Activated CD8-positive, alpha-beta memory T cell treated with anti-CD3 and anti-CD28 coated beads, Interleukin-2, amount 50 U/mL, for 24 hours (primary cell): ENCODE data around the gene MATR3.
"Not testable (repeated sequence)": the region's sequence is repeated elsewhere in the genome, so short reads cannot be mapped to it uniquely, and the experiment has no call there.

Experiments used
- DNase-seq: peaks from one replicate; pipeline ENCODE4 v3.0.0-alpha.2; 2020; ENCODE audit errors: extremely low read depth

Gene MATR3

GRCh38 chr5:139297439-139298133, 4.0 kb downstream of the MATR3 start:
- DNase-seq = no peak

GRCh38 chr5:139298242-139298641, 4.7 kb downstream of the MATR3 start:
- no peak for DNase-seq

DNA sequence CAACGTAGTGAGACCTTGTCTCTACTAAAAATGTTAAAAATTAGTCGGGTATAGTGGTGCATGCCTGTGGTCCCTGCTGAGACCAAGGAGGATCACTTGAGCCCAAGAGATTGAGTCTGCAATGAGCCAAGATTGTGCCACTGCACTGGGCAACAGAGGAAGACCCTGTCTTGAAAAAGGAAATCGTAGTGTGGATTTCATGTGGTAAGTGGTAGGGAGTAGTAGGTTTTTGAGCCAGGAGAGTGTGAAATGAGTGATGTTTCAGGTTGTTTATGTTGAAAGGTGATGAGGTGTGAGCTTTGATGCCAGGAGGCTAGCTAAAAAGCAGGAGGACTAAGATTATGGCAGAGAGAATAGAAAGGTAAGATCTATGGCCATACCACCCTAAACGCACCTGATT, 5.9 kb downstream of the MATR3 start:
- DNase-seq = no peak

GRCh38 chr5:139301808-139302499, 8.4 kb downstream of the MATR3 start:
- no peak for DNase-seq

DNA sequence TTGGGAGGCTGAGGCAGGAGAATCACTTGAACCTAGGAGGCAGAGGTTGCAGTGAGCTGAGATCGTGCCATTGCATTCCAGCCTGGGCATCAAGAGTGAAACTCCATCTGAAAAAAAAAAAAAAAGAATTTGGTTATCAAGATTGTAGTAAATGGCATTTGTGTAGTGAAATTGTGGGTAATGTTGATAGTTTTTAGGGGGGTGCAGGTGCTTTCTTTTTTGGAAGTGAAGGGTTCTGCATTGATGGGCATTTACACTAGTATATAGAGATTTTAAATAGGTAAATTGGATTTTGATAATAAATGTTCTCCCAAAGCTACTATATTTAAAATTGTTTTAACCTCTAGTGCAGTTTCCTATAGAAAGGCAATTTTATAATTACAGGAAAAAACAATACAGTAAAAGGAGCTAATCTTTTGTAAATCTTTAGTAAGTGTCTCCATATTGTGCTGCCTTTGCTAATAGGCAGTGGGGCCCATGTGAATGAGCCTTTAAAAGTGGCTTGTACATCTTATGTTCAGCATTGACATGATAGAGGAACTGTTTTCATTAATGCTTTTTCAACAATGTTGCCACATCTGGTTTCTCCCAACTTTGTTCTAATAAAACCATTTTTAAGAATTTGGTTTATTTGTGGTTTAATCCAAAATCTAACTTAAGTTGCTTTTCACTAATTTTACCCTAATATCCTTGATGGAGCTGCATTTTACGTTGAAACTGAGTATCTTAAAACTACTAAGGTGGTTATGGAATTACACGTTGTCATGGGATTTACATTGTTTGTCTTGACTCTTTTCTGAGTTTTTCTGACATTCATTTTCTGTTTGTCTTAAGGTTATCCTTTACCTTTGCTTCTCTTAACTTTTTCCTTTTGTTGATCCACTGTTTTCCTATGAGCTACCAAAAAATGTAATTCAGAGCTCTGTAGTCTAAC, 11.1 kb downstream of the MATR3 start:
- DNase-seq = no peak

- DNase-seq = no peak
These were observed 12.7 kb downstream of the MATR3 start for GRCh38 chr5:139306197-139306596.

- no peak for DNase-seq
These were observed 13.3 kb downstream of the MATR3 start for GRCh38 chr5:139306628-139307379.

GRCh38 chr5:139308797-139309196, 15.3 kb downstream of the MATR3 start:
- DNase-seq = no peak

DNA sequence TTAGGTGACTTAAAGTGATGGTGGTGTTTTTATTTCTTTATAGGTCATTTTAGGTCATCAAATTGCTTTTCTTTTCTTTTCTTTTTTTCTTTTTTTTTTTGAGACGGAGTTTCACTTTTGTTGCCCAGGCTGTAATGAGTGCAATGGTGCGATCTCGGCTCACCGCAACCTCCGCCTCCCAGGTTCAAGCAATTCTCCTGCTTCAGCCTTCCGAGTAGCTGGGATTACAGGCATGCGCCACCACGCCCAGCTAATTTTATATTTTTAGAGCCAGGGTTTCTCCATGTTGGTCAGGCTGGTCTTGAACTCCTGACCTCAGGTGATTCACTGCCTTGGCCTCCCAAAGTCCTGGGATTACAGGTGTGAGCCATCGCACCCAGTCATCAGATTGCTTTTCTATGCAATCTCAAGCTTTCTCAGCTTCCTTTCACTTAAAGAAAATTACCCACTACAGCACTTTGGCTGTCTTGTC, 17.2 kb downstream of the MATR3 start:
- DNase-seq = not testable (repeated sequence)

- DNase-seq = no peak
These were observed 18.5 kb downstream of the MATR3 start for GRCh38 chr5:139312075-139312474.

DNA sequence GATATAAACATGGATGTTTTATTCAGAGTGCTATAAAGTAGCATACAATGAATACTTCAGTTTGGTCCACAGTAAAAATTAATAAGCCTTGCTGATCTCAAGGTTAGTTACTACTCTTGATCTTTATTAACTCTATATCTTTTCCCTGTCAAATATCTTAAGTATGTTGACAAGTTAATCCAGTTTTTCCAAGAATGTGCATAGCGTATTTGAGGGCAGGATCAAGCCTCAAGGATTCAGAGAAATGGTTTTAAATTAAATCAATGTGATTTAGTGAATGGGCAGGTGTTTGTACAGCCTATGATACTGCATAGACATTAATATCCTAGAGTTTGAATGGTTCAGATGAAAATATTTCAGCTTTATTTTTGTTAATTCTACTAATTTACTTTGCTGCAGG, 20.7 kb downstream of the MATR3 start:
- no peak for DNase-seq

DNA sequence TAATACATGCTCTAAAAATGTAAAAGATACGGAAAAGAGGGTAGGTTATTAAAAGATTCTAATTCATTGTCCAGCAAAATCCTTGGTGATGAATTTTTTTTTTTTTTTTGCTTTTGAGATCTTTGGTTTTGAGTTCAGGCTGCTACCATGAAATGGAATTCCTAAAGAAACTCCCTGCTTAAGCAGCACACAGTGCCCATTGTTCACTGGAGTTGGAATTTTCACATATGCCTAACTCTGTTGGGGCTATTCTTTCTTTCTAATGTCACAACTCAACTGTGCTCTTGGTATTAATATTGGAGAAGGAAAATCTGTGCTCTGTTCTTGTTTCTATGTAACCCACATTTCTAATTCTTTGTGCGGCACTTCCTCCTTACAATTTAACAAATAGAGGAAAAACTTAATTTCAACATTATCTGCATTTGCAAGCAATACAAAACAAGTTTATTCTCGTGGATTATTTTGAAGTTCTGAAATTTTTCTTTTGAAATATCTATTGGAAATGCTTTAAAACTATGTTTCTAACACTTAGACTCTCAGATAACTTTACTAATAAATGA, 21.6 kb downstream of the MATR3 start:
- no peak for DNase-seq

GRCh38 chr5:139335811-139336210, 42.3 kb downstream of the MATR3 start:
- no peak for DNase-seq

GRCh38 chr5:139340051-139340450, 46.5 kb downstream of the MATR3 start:
- no peak for DNase-seq

DNA sequence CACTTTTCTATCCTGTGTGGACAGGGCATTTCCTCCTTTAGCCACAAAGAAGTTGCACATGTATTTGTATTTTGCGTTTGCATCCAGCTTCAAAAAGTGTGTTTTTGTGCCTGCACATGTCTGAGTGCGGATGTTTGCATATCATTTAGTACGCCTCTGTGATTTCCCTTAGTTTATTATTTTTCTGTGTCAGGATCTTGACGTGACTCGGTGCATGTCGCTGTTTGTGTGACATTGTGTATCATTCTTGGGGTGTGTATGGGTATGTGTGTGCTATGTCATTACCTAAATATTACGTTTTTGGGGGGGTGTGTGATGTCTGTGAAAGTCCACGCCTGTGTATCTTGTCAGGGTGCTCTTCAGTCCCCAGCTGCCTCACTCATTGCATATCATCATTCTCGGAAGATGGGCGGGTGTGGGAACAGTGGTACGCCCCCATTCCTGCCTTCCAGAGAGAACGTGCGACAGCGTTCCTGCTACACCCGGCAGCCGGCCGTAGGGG, 47.7 kb downstream of the MATR3 start:
- DNase-seq = no peak

DNA sequence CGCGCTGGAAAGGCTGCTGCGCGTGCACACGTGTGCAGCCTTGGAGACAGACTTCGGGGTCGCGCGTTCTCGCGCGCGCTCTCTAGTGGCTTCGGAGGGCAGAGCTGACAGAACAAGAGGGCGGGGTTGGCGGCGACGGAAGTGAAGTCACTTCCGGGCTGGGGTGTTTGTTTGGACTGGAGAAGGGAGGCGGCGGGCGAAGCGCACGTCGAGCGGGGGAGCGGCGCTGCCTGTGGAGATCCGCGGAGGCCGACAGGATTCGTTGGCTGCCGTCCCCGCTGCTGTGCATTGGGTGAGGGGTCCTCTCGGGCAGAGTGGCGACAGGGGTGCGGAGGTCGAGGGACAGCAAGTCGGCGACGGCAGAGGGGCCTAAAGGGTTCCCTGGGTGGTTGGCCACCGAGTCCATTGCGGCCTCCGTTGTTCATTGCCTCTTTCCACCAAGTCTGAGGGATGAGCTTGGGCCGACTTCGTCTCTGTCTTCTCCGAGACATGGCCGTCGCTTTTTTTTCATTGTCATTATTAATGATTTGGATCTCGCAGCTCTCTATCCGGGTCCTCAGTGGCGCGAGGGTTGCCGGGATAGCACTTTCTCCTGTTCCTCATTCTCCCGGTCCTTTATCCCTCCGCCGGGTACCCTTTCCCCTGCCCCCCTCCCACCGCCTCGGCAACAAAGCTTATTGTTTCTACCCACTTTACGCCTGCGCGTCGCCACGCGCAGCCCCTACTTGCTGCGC, 48.3 kb downstream of the MATR3 start, which contains the start of gene PAIP2:
Gene PAIP2 (plus strand): TSS at position 166 of the 734 bp plus-strand sequence. CDS start 21,931 bp downstream, outside the sequence.
- peak; percentile 90 for DNase-seq

- DNase-seq = peak; percentile 58
These were observed 48.8 kb downstream of the MATR3 start for GRCh38 chr5:139342423-139342723.

- DNase-seq = no peak
These were observed 49.9 kb downstream of the MATR3 start for GRCh38 chr5:139343476-139343875.

DNA sequence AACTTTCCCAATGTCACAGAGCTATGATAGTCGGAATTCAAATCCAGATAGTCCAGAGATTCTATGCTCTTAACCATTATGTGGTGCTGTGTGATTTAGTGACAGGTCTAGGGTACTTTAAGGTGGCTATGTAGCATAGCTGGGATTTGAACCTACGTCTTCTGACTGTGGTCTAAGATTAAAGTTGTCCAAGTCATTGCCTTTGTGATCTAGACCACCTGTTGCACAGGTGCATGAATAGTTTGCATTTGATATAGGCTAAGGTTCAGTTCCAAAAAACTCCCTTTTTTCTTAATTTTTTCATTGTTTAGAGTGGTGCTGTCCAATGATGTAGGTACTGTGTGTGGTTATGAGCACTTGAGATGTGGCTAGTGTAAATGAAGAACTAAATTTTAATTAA, 50.6 kb downstream of the MATR3 start:
- no peak for DNase-seq

- not testable (repeated sequence) for DNase-seq
These were observed 51.9 kb downstream of the MATR3 start for GRCh38 chr5:139345442-139345841.
